Endodermal cell (in vitro differentiated cells): ENCODE data around the gene HYDIN. TPM values are rescaled to one million over a fixed set of nuclear protein-coding genes. Genes with fewer than 3 reads are reported as not detected.
"Not testable (repeated sequence)": the region's sequence is repeated elsewhere in the genome, so short reads cannot be mapped to it uniquely, and the experiment has no call there.

Experiments
- DNase-seq: peaks from one replicate; pipeline ENCODE4 v3.0.0-alpha.2; 2017
- H3K27ac ChIP-seq: 2 replicates; pipeline ENCODE4 v1.5.1; 2013; ENCODE audit warnings: mild to moderate bottlenecking, low read depth, low read length, moderate library complexity
- H3K27me3 ChIP-seq: 2 replicates; pipeline ENCODE4 v1.6.1; 2013; ENCODE audit warnings: mild to moderate bottlenecking, low read length, moderate library complexity; ENCODE audit not compliant: insufficient read depth, control insufficient read depth, poor library complexity, severe bottlenecking
- H3K36me3 ChIP-seq: 2 replicates; pipeline ENCODE4 v1.7.0; 2013; ENCODE audit warnings: mild to moderate bottlenecking, low read length, moderate library complexity; ENCODE audit not compliant: control insufficient read depth, insufficient read depth
- H3K4me1 ChIP-seq: one replicate; pipeline ENCODE4 v1.7.0; 2013; ENCODE audit warnings: low read length; ENCODE audit not compliant: control insufficient read depth, insufficient read depth
- H3K4me3 ChIP-seq: 2 replicates; pipeline ENCODE4 v1.5.1; 2013; ENCODE audit warnings: mild to moderate bottlenecking, low read length, moderate library complexity
- H3K9ac ChIP-seq: 2 replicates; pipeline ENCODE4 v1.6.1; 2013; ENCODE audit warnings: mild to moderate bottlenecking, low read length, moderate library complexity; ENCODE audit not compliant: poor library complexity, severe bottlenecking; ENCODE audit errors: extremely low read depth
- H3K9me3 ChIP-seq: 2 replicates; pipeline ENCODE4 v1.6.1; 2013; ENCODE audit warnings: mild to moderate bottlenecking, low read length, moderate library complexity; ENCODE audit not compliant: control insufficient read depth
- H3K27ac Mint-ChIP-seq: 2 replicates; pipeline ENCODE4 v1.8.0; 2020; ENCODE audit warnings: mixed read lengths
- H3K27me3 Mint-ChIP-seq: 2 replicates; pipeline ENCODE4 v1.8.0; 2021; ENCODE audit warnings: mild to moderate bottlenecking, mixed read lengths; ENCODE audit not compliant: insufficient read depth
- H3K36me3 Mint-ChIP-seq: 2 replicates; pipeline ENCODE4 v1.8.0; 2020; ENCODE audit warnings: low read depth, mixed read lengths
- H3K4me1 Mint-ChIP-seq: 2 replicates; pipeline ENCODE4 v1.8.0; 2020; ENCODE audit warnings: mixed read lengths
- H3K4me3 Mint-ChIP-seq: 2 replicates; pipeline ENCODE4 v1.8.0; 2020; ENCODE audit warnings: mild to moderate bottlenecking, moderate library complexity, mixed read lengths
- H3K9me3 Mint-ChIP-seq: 2 replicates; pipeline ENCODE4 v1.8.0; 2020; ENCODE audit warnings: mild to moderate bottlenecking, mixed read lengths
- WGBS, 2 experiments: methylation state at CpG; one replicate each; pipeline versions ENCODE4 v1.1.5 to v1.1.7; 2013; ENCODE audit warnings: missing lambda C conversion rate in 2 of 2, mixed read lengths in 1 of 2; ENCODE audit not compliant: insufficient coverage in 1 of 2, insufficient read length in 1 of 2; 5-methylcytosine and 5-hydroxymethylcytosine counted together
- total RNA-seq, 2 donors: library from RNA; stranded (reverse); fragmentation: NEBNext Ultra II Directional in 1 of 2; extraction: Animal tissue kit (Norgen Biotek cat#: 25700) in 1 of 2; gene quantifications; 2 replicates in 1 of 2; 3 replicates in 1 of 2; pipeline ENCODE4 v1.2.1, GENCODE V29; 2021
- TF ChIP-seq, protein P1 (sequence below): fragments of 200-600 bp; sonication (generic); conservative IDR thresholded peaks from 2 replicates; pipeline ENCODE4 v1.5.0; 2021; ENCODE audit warnings: antibody characterized with exemption, mild to moderate bottlenecking

HYDIN gene
- total RNA-seq, 2 donors from 2014 or later, result 6.4 to 7.7 TPM

DNA sequence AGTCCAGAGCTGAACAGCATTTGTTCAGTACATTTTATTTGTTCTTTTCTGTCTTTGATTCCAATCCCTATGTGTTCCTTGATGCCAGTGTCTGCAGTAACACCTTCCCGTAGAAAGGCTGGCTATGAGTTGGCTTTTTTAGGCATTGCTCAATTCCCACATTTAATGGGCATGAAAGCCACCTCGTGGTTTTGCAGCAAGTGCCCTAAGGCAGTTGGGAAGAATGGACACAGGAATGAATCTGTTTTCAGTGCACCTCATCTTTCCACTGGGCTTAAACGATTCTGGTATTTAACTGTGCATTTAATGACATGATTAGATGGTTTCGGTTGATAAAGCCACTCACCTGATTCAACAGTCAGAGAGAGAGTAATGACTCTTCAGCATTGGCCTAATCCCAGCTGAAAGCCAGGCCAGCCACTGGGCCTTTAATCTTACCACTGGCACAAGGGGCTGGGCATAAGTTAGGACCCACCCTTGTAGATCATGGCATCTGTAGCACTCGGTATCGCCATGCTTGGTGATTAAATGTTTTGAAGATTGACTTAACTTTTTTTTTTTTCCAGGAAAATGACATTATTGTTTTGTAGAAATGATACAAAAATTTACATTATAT lies 211.3 kb downstream of the HYDIN start:
- not testable (repeated sequence) for H3K27me3 Mint-ChIP-seq, H3K36me3 Mint-ChIP-seq, H3K36me3 ChIP-seq, H3K4me3 ChIP-seq, H3K4me1 Mint-ChIP-seq, DNase-seq, H3K9me3 ChIP-seq, H3K27me3 ChIP-seq, H3K9ac ChIP-seq, H3K4me3 Mint-ChIP-seq, H3K9me3 Mint-ChIP-seq, H3K27ac ChIP-seq, H3K27ac Mint-ChIP-seq, H3K4me1 ChIP-seq
- WGBS, 2 experiments, result 88 to 94% methylated on average over 1 of the region's 6 CpGs

DNA sequence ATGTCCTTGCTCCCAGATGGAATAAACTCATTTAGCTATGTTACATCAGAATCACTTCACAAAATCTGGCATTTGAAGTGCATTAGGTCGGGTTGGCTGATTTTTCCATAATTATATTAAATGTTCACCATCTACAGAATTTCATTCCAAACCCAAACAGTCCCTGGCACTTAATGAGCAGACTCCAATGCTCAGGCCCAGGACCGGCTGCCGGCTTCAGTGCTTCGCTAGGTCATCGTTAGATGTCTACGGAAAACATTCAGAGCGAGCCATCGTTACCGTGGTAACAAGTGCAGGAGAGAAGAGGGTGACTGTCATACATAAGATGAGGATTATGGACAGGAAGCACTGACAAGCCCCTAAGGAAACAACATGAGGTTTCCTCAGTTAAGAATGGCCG lies 215.1 kb downstream of the HYDIN start:
- not testable (repeated sequence) for H3K27me3 Mint-ChIP-seq

DNA sequence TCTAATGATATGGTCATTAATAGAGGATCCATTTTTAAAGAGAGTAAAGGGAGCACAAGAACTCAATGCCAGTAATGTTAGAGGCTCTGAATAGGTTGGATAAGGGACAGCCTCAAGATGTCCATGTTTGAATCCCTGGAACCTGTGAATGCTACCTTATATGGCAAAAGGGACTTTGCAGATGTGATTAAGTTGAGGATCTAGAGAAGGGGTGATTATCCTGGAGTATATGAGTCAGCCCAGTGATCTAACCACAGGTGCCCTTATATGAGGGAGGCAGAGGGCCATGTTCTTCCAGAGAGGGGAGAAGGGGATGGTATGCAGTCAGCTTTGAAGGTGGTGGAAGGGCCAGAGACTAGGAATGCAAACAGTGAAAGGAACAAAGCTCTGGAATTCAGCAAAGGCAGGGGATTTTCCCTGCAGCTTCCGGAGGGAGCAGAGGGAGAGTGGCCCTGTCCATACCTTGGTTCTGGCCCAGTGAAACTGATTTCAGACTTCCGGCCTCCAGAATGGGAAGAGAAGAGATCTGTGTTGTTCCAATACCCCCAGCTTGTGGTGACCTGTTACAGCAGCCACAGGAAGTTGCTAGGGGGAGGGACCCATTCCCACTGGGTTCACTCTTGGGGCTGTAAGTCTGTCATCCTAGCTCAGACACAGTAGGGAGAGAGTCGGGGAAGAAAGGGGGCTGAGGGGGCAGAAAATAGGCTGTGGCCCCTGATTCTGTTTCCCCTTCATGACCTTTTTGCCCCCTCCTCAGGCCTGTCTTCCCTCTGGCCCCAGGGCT lies 220.9 kb downstream of the HYDIN start:
- H3K27ac Mint-ChIP-seq, H3K27me3 Mint-ChIP-seq, H3K27ac ChIP-seq, H3K36me3 Mint-ChIP-seq, H3K9me3 ChIP-seq, H3K4me3 Mint-ChIP-seq, H3K9ac ChIP-seq, H3K4me1 ChIP-seq, H3K27me3 ChIP-seq, H3K9me3 Mint-ChIP-seq, H3K4me1 Mint-ChIP-seq, H3K36me3 ChIP-seq, H3K4me3 ChIP-seq: not testable (repeated sequence)
- no CpG with 5 or more reads among the region's 3 CpGs for WGBS, 2 experiments
- DNase-seq, result peak; percentile 47

More for the DNA sequence above, 215.1 kb downstream of the HYDIN start:
- not testable (repeated sequence) for H3K4me1 ChIP-seq, H3K4me1 Mint-ChIP-seq, H3K36me3 Mint-ChIP-seq, H3K27ac ChIP-seq, DNase-seq, H3K27ac Mint-ChIP-seq, H3K4me3 ChIP-seq, H3K36me3 ChIP-seq, H3K9me3 ChIP-seq, H3K4me3 Mint-ChIP-seq, H3K9me3 Mint-ChIP-seq, H3K9ac ChIP-seq, H3K27me3 ChIP-seq
- no CpG with 5 or more reads among the region's 10 CpGs for WGBS, 2 experiments

DNA sequence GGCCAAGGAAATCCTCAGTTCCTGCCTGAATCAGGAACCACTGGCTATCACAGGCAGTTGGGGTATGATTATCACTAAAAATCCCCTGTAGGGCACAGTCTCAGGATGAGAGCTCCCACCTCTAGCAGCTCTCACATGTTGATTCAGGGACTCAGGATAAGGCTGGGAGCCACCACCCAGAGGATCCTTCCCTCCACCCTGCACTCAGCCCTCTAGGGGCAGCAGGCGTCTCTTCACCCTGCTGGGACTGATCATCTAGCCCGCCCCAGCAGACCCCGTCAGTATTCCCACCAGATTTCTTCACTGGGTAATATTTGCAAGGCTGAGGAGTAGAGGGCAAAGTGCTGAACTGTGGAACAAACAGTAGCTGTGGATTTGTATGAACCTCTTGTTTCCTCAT lies 224.0 kb downstream of the HYDIN start:
- not testable (repeated sequence) for H3K27me3 ChIP-seq, H3K9me3 ChIP-seq, H3K4me3 Mint-ChIP-seq, H3K4me3 ChIP-seq, H3K4me1 Mint-ChIP-seq, H3K27ac Mint-ChIP-seq, H3K4me1 ChIP-seq, H3K27ac ChIP-seq, H3K9ac ChIP-seq, H3K9me3 Mint-ChIP-seq, H3K36me3 Mint-ChIP-seq, H3K27me3 Mint-ChIP-seq, H3K36me3 ChIP-seq
- peak; percentile 43 for DNase-seq
- TF ChIP-seq, protein P1, sequence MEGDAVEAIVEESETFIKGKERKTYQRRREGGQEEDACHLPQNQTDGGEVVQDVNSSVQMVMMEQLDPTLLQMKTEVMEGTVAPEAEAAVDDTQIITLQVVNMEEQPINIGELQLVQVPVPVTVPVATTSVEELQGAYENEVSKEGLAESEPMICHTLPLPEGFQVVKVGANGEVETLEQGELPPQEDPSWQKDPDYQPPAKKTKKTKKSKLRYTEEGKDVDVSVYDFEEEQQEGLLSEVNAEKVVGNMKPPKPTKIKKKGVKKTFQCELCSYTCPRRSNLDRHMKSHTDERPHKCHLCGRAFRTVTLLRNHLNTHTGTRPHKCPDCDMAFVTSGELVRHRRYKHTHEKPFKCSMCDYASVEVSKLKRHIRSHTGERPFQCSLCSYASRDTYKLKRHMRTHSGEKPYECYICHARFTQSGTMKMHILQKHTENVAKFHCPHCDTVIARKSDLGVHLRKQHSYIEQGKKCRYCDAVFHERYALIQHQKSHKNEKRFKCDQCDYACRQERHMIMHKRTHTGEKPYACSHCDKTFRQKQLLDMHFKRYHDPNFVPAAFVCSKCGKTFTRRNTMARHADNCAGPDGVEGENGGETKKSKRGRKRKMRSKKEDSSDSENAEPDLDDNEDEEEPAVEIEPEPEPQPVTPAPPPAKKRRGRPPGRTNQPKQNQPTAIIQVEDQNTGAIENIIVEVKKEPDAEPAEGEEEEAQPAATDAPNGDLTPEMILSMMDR, result peak; percentile 63
- 95% methylated on average over 3 of the region's 3 CpGs; no CpG with 5 or more reads in 1 of the 2 experiments for WGBS, 2 experiments
